COLO829 (cell line): ENCODE results near the gene BCL2A1.
"Not testable (repeated sequence)": the region's sequence is repeated elsewhere in the genome, so short reads cannot be mapped to it uniquely, and the experiment has no call there.

Experiments used
- DNase-seq: peaks from one replicate; pipeline ENCODE4 v3.0.0; 2012; ENCODE audit warnings: low spot score

BCL2A1 gene

DNA sequence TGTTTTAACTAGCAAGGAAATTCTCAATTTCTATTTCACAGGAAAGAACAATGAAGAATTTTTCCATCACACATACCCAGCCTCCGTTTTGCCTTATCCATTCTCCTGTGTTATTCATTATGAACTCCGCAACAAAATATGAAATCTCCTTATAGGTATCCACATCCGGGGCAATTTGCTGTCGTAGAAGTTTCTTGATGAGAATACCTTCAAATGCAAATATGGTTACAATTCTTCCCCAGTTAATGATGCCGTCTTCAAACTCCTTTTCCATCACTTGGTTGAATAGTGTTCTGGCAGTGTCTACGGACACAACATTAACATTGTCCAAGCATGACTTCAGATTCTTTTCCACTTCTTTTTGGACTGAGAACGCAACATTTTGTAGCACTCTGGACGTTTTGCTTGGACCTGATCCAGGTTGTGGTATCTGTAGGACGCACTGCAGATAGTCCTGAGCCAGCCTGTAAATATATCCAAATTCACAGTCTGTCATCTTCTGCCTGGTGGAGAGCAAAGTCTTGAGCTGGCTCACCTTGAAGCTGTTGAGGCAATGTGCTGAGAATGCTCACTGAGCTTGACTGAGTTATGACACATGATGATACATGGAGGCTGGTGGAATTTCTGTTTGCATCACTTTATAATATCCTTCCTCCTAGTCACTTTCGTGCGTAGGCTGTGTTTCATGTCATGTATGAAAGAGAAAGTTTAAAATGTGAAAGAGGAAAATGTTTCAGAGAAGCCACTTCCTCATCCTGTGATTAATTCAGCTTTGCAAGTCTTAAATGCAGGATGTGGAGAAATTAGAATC is at the start of gene BCL2A1:
BCL2A1 (minus strand) TSS at position 573 of the 811 bp plus-strand sequence; CDS start at position 496, 77 bp downstream.
- DNase-seq: peak; percentile 45

DNA sequence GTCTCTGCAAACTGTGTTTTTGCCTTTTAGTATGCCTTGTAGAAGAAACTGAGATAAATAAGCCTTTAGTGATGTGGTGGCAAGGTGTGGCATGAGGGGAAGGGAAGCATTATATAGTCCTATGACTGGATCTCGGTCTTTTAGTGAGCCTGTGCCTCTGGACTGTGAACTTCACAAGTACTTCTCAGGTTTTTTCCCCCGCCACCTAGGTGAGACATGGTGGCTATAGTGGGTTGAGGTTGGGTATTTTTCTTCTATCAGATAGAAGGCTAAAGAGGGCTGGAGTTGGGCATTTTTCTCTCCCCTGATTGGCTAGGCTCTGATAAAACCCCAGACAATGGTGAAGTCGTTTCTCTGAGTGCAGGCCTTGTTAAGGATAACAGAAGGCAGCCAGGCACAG is 49.7 kb upstream of the BCL2A1 start:
- no peak for DNase-seq

DNA sequence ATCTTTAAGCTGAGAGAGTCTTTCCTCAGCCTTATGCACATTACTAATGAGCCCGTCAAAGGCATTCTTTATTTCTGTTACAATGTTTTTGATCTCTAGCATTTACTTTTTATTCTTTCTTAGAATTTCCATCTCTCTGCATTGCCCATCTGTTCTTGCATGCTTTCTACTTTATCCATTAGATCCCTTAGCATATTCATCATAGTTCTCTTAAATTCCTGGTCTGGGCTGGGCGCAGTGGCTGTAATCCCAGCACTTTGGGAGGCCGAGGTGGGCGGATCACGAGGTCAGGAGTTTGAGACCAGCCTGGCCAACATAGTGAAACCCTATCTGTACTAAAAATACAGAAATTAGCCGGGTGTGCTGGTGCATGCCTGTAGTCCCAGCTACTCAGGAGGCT is 49.2 kb upstream of the BCL2A1 start:
- not testable (repeated sequence) for DNase-seq

DNA sequence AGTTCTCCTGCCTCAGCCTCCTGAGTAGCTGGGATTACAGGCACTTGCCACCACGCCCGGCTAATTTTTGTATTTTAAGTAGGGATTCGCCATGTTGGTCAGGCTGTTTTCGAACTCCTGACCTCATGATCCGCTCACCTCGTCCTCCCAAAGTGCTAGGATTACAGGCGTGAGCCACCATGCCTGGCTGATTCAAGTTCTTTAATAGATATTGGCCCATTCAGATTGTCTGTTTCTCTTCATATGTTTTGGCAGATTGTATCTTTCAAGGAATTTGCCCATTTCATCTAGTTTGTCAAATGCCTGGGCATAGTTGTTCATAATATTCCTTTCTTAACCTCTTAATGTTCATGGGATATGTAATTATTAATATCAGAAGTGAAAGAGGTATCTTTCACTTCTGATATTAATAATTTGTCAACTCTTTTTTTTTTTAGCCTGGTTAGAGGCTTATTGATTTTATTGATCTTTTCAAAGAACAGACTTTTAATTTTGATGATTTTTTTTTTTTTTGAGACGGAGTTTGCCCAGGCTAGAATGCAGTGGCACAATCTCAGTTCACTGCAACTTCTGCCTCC is 48.3 kb upstream of the BCL2A1 start:
- DNase-seq: no peak

DNA sequence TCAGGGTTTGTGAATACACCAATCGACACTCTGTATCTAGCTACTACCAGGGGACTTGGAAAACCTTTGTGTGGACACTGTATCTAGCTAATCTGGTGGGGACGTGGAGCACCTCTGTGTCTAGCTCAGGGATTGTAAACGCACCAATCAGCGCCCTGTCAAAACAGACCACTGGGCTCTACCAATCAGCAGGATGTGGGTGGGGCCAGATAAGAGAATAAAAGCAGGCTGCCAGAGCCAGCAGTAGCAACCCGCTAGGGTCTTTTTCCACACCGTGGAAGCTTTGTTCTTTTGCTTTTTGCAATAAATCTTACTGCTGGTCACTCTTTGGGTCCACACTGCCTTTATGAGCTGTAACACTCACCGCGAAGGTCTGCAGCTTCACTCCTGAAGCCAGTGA is 46.1 kb upstream of the BCL2A1 start:
- DNase-seq: not testable (repeated sequence)

DNA sequence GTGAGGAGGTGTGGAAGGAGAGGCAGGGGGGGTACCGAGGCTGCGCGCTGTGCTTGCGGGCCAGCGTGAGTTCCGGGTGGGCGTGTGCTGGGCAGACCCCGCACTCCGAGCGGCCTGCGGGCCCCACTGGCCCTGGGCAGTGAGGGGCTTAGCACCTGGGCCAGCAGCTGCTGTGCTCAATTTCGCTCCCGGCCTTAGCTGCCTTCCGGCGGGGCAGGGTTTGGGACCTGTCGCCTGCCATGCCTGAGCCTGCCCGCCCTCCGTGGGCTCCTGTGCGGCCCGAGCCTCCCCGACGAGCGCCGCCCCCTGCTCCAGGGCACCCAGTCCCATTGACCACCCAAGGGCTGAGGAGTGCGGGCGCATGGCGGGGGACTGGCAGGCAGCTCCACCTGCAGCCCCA is 45.5 kb upstream of the BCL2A1 start:
- DNase-seq: not testable (repeated sequence)

DNA sequence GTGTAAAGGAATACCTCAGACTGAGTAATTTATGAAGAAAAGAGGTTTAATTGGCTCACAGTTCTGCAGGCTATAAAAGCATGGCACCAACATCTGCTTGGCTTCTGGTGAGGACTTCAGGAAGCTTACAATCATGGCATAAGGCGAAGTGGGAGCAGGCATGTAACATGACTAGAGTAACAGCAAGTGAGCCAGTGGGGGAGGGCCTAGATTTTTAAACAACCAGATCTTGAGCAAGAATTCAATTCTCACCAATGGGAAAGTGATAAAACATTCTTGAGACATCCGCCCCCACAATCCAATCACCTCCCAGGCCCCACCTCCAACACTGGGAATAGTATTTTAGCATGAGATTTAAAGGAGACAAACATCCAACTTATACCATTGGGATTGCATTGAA is 44.2 kb upstream of the BCL2A1 start:
- DNase-seq: no peak

DNA sequence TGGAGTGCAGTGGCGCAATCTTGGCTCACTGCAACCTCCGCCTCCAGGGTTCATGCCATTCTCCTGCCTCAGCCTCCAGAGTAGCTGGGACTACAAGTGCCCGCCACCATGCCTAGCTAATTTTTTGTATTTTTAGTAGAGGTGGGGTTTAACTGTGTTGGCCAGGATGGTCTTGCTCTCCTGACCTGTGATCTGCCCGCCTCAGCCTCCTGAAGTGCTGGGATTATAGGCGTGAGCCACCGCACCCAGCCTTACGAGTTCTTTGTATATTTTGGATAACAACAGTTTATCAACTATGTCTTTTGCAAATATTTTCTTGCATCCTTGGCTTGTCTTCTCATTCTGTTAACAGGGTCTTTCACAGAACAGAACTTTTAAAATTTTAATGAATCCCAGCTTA is 43.2 kb upstream of the BCL2A1 start:
- not testable (repeated sequence) for DNase-seq

DNA sequence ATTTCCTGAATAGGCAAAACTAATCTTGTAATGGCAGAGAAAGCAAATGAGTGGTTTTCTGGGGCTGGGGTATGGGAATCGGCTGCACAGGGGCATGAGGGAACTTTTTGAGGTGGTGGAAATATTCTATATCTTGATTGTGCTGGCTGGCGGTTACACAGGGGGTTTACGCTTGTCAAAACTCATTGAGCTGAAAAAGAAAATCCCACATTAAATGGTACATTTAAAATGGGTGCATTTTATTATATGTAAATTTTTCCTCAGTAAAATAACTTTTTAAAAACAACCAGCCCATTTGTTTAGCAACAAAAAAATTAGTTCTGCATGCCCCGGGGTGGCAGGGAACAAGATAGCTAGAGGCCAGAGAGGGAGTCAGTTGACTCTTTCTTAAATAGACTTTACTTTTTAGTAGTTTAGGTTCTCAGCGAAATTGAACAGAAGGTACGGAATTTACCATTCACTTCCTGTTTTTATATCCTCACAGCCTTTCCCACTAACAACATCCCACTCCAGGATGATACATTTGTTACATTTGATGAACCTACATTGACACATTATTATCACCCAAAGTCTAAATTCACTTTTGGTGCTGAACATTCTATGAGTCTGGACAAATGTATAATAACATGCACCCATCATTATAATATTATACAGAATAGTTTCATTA is 41.2 kb upstream of the BCL2A1 start:
- DNase-seq: no peak

DNA sequence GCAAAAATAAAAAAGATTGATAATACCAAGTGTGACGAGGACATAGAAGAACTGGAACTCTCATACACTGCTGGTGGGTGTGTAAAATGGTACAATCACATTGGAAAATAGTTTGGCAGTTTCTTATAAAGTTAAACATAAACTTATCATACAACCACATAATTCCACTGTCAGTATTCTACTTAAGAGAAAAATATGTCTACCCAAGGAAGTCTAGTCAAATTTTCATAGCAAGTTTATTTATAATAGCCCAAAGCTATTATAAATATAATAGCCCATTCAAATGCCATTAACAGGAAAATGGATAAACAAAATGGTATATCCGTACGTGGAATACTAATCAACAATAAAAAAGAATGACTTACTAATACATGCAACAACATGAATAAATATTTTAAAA is 40.6 kb upstream of the BCL2A1 start:
- DNase-seq: no peak

DNA sequence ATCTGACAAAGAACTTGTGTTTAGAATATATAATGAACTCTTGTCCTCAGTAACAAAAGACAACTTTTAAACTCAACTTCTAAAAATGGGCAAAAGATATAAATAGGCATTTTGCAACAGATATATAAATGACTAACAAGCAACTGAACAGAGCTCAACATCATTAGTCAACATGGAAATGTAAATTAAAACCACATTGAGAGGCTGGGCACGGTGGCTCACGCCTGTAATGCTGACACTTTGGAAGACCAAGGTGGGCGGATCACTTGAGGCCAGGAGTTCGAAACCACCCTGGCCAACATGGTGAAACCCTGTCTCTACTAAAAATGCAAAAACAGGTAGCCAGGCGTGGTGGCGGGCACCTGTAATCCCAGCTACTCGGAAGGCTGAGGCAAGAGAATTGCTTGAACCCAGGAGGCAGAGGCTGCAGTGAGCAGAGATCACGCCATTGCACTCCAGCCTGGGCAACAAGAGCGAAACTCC is 40.1 kb upstream of the BCL2A1 start:
- peak; percentile 53 for DNase-seq

DNA sequence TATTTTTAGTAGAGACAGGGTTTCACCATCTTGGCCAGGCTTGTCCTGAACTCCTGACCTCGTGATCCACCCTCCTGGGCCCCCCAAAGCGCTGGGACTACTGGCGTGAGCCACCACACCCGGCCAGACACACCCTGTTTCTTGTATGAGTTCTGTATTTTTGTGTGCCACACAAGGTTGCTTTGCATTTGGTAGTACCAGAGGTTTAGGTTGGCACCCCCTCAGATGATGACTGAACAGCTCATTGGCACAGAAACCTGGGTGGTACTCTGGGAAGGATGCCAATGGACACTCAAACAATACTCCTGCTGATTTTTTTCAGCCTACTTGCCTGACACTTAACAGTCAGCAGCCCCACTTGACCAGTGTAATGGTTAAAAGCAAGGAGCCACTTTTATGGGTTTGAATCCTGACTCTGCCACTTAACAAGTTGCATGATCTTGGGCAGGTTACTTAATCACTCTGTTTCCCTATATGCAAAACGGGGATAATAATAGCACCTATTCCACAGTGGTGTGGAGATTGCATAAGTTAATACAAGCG is 39.2 kb upstream of the BCL2A1 start:
- no peak for DNase-seq

DNA sequence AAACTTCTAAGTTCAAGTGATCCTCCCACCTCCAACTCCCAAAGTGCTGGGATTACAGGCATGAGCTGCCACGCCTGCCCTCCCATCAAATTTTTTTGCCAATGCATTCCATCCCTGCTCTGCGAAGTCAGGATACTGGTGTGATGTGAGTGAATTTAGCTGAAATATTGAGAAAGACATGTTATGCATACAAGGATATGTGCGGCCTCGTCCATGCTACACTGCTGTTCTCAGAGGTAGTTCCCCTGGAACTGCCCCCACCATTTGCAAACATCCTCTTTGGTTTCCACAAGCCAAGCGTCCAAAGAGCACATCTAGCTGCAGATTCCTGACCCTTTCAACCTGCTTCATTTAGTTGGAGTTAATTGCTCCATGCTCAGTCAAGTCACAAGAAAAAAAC is 36.5 kb upstream of the BCL2A1 start:
- DNase-seq: no peak

DNA sequence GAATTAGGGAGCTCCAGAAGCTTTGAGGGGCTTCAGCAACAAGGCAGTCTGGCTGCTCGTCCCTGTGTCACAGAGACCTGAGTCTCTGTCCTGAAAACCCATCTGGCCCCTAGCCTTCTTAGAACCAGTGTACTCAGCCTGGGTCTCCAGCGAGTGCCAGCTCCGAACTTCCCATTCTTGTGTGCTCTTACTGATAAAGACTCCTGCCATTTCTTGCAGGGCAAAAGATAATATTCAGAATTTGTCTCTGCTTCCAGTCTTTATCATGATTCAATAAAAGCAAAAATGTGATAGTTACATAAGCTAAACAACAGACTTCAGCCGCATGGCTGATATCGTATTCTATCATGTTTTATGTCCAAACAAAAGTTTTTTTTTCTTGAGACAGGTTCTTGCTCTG is 36.0 kb upstream of the BCL2A1 start:
- no peak for DNase-seq

DNA sequence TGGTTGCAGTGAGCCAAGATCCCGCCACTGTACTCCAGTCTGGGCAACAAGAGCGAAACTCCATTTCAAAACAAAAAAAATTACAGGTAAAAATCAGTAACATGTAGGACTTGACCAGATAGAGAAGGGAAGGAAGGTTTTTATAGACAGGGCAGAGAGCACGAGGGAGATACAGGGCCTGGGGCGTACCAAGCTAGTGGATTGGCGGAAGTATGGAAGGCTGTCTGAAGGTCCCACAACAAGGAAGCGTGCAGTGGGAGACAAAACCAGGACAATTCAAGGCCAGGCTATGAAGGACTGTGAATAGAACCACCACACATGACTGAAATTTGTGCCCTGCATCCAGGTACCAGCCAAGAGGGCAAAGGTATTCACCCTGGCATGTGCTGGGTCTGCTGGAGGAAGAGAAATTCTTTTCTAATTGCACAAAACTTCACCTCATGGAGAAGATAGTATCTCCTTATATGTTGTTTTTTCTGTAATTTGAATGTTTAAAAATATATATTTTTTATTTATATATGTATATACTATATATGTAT is 33.0 kb upstream of the BCL2A1 start:
- no peak for DNase-seq

DNA sequence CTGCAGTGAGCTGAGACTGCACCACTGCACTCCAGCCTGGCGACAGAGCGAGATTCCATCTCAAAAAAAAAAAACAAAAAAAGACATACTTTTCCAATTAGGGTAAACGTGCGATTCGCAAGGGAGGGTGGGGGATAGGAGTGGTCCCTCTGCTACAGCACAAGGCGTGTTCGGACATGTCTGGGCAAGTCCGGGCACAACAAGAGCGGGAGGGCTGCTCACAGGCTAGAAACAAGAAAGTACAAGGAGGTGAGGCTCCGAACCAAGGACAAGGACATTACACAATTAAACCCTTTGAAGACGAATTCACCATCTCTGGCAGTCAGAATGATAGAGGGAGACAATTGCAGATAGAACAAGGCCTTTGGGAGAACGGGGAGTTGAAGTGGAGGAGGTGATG is 32.2 kb upstream of the BCL2A1 start:
- no peak for DNase-seq

DNA sequence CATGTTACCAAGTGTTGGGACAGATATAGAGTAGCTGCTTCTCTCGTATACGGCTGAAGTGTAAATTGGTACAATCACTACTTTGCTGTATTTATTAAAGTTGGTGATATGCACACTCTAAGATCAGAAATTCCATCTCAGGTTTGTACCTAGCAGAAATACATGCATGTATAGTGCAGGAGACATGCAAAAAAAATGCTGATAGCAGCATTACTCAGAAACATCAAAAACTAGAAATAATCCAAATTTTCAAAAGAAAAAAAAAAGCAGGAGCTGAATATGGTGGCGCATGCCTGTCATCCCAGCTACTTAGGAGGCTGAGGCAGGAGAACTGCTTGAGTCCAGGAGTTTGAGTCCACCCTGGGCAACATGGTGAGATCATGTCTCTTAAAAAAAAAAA is 31.3 kb upstream of the BCL2A1 start:
- DNase-seq: no peak

DNA sequence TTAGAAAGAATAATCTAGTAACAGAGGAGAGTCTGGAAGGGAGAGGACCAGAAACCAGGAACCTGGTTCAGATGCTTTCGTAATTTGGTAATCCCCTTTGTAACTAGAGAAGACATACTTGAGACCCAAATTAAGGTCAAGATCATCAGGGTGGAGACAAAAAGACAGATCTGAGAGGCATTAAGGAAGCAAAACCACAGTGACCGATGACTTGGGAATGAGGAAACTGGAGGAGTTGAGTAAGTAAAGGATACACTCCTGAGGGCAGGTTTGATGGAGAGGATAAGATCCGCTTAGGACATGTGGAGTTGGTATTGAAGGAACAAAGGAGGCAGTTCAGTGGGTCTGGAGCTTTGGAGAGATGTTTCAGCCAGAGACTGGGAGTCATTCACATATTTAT is 23.6 kb upstream of the BCL2A1 start:
- DNase-seq: no peak

DNA sequence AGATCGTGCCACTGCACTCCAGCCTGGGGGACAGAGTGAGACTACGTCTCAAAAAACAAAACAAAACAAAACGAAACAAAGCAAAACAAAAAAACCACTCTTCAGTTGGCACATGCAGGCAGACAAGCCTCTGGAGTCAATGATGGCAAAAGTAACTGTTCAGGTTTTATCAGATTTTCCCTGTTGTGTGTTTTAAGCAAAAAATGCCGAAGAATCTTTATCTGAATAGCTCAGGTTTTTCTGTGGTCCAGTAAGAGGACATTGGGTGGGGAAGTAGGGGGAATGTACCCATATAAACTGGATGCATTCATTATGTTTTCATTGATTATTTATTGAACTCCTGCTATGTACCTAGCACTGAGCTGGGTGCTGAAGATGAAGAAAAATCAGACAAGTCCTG is 20.8 kb upstream of the BCL2A1 start:
- no peak for DNase-seq

DNA sequence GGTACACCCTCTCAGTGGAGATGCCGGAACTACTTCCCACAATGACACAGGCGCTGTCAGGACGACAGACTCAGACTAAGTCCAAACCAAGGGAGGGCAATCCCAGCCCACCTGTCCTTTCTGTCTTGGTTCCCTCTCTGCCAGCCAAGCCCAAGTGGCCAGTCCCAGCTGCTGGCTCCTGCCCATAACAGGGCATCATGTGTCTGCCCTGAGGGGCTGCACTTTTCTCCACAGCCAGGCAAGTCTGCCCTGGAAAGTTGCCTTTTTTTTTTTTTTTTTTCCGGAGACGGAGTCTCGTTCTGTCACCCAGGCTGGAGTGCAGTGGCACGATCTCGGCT is 20.0 kb upstream of the BCL2A1 start:
- no peak for DNase-seq

DNA sequence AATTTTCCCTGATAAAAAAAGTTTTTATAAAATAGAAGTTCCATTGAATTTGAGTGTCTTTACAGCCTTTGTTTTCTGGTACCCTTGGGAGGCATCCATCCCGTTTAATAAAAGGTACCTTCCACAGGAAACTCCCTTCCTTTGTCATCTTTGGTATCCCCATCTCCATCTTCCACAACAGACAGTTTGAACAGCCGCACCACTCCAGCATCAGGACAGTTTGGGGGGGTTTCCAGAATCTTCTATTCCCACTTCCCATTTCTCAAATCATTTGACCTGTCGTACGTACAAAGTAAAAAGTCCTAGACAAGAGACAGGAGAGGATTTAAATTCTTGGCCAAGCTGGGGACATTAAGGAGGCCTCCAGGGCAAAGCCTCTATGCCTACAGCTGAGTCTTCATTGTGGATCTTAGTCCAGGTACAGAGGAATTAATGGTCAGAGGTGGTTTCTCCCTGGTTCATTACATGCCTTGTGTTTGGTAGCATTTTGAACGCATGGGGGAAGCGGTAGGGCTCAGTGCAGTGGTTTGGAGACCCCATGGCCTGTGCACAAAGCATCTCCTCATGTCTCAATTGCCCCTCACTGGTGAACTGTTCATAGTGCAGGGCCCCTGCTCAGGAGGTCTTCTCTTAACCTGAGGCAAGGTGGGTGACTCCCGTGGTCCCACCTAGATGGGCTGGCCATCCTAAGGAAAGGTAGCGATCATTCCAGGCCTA is 19.4 kb upstream of the BCL2A1 start:
- no peak for DNase-seq

DNA sequence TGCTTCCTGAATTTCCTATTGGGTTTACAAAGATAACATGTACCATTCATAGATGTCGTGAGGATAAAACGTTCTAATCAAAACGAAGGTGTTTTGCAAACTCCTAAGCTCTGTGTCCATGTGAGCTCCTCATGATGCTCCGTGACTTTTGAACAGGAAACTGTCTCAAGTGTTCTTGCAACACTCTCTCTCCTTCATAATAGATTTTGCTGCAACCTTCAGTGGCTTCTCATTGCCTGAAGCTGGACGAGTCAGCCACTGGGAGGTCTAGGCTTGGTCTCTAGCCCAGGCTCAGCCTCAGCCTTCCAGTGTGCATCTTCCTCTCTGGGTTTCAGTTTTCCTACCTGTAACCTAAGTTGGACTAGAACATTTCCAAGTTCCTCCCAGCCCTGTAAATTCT is 18.7 kb upstream of the BCL2A1 start:
- DNase-seq: no peak
